Stomach smooth muscle (tissue), 2 donors: ENCODE data around the gene CIITA.
A peak's percentile ranks its signal among the peaks of the same experiment; 100 is the strongest.

Source experiments
- H3K27ac ChIP-seq: one replicate; pipeline ENCODE4 v1.7.0; 2013; ENCODE audit warnings: mild to moderate bottlenecking, low read length, inconsistent platforms
- H3K27me3 ChIP-seq, 2 donors: one replicate each; pipeline ENCODE4 v1.7.0; 2013; ENCODE audit warnings: low read length in 2 of 2; ENCODE audit not compliant: insufficient read depth in 2 of 2, control insufficient read depth in 1 of 2
- H3K36me3 ChIP-seq, 2 donors: one replicate each; pipeline ENCODE4 v1.7.0; 2013; ENCODE audit warnings: low read length in 2 of 2; ENCODE audit not compliant: control insufficient read depth in 2 of 2, insufficient read depth in 2 of 2
- H3K4me1 ChIP-seq: one replicate; pipeline ENCODE4 v1.7.0; 2013; ENCODE audit warnings: low read length; ENCODE audit not compliant: control insufficient read depth, insufficient read depth
- H3K4me3 ChIP-seq, 2 donors: one replicate each; pipeline ENCODE4 v1.7.0; 2013; ENCODE audit warnings: low read length in 2 of 2
- H3K9ac ChIP-seq, 2 donors: one replicate each; pipeline ENCODE4 v1.7.0; 2013; ENCODE audit warnings: low read length in 2 of 2, mild to moderate bottlenecking in 1 of 2
- H3K9me3 ChIP-seq, 2 donors: one replicate each; pipeline ENCODE4 v1.7.0; 2013; ENCODE audit warnings: low read length in 2 of 2; ENCODE audit not compliant: control insufficient read depth in 2 of 2
- donor health status: healthy.
- donor health status: Pancreatic carcinoma.

The CIITA gene

DNA sequence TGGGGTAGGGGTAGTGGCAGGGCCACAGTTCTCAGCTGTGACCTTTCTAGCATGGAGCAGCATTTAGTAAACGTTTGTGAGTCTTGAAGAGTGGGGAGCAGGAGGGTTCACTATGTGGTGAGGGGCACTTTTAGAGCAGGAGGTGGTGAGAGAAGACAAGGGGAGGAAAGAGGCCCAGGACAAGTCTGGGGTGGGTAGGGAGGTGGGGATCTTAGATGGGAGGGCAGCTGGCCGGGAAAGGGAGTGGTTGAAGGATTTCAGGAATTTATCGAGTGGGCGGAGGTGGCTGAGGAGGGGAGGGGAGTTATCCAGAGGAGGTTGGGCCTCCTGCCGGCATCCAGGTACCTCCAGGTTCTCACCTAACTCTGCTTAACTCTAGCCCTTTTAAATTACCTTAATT is 69.3 kb downstream of the CIITA start:
- H3K4me3 ChIP-seq, result no peak overlapping the region
- H3K36me3 ChIP-seq, result no peaks in the 10 kb centered on the region
- peaks cover 40% of the 10 kb centered on the region for H3K4me1 ChIP-seq
- H3K9me3 ChIP-seq, result no peaks in the 10 kb centered on the region
- H3K27me3 ChIP-seq, result no peaks in the 10 kb centered on the region
- no peak overlapping the region for H3K27ac ChIP-seq
- peak overlapping the region; percentile 19 to 36 for H3K9ac ChIP-seq

DNA sequence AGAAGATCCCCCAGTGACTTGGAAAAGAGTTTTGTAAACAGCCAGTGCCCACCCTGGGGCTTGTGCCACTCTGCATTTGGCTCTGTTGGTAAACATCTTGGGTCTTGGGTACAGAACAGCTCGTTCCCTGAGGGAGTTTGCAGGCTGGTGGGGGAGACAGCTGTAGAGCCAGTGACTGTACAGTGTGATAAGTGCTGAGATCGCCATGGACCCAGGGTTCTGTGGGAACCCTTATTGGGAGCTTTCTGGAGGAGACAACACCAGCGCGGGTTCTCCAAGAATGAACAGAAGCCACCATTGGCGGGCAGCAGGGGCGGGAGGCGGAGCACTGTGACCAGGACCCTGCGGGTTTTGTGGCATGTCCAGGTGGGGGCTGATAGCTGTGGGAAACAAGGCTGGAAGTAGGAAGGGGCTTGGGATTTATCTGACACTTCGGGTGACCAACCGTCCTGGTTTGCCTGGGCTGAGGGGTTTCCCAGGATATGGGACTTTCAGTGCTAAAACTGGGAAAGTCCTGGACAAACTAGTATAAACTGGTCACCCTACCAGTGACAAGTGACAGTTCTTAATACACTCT is 70.3 kb downstream of the CIITA start:
- Histone ChIP-seq H3K27me3 (no peaks in the 10 kb centered on the region), H3K9ac (no peak overlapping the region), H3K9me3 (no peaks in the 10 kb centered on the region), H3K27ac (no peak overlapping the region), H3K4me1 (peaks cover 37% of the 10 kb centered on the region), H3K36me3 (no peaks in the 10 kb centered on the region), H3K4me3 (no peak overlapping the region)

DNA sequence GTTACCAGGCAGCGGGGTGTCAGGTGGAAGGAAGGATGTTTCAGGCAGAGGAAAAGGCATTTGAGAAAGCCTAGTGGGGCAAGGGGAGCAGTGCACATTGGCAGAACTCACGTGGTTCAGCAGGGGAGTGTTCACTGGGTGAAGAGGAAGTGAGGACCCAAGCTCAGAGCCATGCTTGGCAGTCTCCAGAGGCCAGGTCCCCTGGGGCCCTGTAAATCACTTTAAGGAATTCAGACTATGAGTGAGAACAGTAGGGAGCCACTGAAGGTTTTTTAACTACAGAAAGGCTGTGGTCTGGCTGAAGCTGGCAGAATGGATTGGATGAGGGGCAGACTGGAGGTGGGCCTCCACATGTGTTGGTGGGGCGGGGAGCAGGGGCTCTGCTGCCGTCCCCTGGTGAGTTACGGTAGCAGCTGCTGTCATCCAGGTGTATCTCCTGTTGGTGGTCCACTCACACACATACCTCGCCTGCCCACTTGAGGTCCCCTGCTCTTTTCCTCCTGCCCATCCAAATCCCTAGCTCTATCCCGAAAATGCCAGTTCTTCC is 72.5 kb downstream of the CIITA start:
- no peaks in the 10 kb centered on the region for H3K27me3 ChIP-seq
- H3K9me3 ChIP-seq, result no peaks in the 10 kb centered on the region
- no peaks in the 10 kb centered on the region for H3K36me3 ChIP-seq
- H3K27ac ChIP-seq, result no peak overlapping the region
- H3K9ac ChIP-seq, result no peak overlapping the region
- no peak overlapping the region for H3K4me3 ChIP-seq
- H3K4me1 ChIP-seq, result peaks cover 25% of the 10 kb centered on the region

DNA sequence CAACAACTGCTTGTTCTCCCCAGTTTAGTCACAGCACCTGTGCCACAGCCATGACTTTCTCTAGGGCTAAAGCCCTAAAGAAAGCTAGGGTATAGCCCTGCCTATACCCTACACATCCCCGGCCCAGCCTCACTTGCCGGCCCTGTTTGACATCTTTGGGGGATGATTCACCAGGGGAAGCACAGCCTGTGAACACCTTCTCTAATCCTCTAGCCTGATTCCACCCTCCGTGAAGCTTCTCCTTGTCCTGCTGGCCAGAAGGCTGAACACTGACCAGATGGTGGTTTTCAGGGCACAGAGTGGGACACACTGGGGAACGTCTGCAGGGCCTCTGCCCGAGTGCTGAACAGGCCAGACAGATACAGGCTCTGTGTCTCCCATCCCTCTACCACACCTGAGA is 73.4 kb downstream of the CIITA start:
- Histone ChIP-seq H3K36me3 (no peaks in the 10 kb centered on the region), H3K4me3 (no peak overlapping the region), H3K27ac (no peak overlapping the region), H3K9ac (peak overlapping the region; percentile 7 to 36), H3K4me1 (peaks cover 18% of the 10 kb centered on the region), H3K27me3 (no peaks in the 10 kb centered on the region), H3K9me3 (no peaks in the 10 kb centered on the region)

DNA sequence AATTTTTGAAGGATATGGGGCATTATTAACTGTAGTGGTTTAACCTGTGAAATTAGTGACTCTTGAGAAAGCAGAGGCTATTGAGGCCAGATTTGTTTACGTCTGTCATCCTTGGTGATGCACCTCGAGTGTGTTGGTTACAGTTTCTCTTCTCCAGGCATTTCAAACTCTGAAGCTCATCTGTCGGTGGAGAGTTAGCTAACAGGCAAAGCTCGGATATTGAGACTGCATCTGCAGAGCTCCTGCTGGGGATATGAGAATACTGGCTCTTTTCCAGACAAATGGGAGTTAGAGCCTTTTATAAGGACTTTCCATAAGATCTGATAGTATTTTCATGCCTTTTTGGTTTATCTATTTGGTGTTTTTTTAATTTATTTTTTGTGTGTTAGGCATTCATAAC is 74.0 kb downstream of the CIITA start:
- Histone ChIP-seq H3K4me1 (peaks cover 12% of the 10 kb centered on the region), H3K4me3 (no peak overlapping the region), H3K9ac (no peak overlapping the region), H3K36me3 (no peaks in the 10 kb centered on the region), H3K27me3 (no peaks in the 10 kb centered on the region), H3K27ac (no peak overlapping the region), H3K9me3 (no peaks in the 10 kb centered on the region)

DNA sequence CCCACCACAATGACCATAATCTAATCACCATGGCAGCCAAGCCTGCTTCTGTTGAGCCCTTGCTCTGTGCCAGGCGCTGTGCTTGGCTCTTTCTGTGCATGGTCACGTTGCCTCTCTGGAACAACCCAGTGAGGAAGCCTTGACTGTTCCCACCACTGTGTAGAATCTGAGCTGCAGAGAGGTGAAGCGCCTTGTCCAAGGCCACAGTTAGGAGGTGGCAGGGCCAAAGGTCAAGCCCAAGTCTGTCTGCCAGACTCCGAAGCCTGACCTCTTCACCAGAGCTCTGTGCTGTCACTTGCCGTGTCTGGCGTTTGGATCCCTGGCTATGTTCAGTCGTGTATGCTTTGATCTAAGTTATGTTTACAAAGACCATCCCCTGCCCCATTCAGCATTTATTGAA is 77.9 kb downstream of the CIITA start:
- no peaks in the 10 kb centered on the region for H3K36me3 ChIP-seq
- no peaks in the 10 kb centered on the region for H3K27me3 ChIP-seq
- no peak overlapping the region for H3K9ac ChIP-seq
- H3K27ac ChIP-seq, result no peak overlapping the region
- H3K4me3 ChIP-seq, result no peak overlapping the region
- H3K4me1 ChIP-seq, result peaks cover 3% of the 10 kb centered on the region
- H3K9me3 ChIP-seq, result no peaks in the 10 kb centered on the region

DNA sequence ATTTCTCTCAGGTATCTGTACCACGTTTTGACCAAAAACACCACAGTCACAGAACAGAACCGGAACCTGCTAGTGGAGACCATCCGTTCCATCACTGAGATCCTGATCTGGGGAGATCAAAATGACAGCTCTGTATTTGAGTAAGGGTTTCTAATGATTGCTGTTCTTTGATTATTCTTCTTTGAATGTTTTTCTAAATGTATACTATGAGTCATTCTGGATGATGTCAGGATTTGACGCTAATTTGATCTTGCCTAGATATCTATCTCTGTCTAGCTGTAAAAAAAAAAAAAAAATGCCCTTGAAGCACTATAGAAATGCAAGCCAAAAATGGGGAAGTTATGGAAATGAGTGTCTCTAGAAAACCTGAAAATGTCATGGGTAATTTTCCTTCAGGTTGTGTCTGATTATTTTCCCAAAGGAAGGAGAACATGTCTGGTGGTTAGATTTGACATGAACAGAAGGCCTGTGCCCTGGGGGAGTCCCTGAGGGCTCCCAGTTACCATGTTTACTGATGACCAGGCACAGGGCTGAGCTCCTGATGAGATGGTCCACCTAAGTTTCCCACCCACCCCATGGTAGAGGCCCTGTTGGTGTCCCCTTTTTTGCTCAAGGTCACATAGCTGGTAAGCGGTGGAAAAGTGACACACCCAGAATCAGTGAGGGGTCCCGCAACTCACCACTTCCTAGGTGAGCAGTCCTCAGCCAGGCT is 80.9 kb downstream of the CIITA start:
- Histone ChIP-seq H3K27ac (no peak overlapping the region), H3K4me1 (no peaks in the 10 kb centered on the region), H3K9me3 (no peaks in the 10 kb centered on the region), H3K9ac (no peak overlapping the region), H3K36me3 (peaks cover 3 to 7% of the 10 kb centered on the region in 2 donors), H3K27me3 (no peaks in the 10 kb centered on the region), H3K4me3 (no peak overlapping the region)

DNA sequence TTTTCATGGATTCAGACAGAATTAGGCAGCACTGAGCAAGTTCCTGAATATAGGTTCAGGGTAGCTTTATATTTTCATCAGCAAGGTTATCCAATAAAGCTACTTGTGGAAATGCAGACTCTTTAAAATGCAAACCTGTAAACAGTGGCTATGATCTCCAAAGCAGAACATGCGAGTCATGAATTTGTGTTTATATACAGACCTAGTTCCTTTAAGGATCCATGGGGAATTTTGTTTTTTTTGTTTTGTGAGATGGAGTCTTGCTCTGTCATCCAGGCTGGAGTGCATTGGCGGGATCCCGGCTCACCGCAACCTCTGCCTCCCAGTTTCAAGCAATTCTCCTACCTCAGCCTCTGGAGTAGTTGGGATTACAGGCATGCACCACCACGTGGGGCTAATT is 82.2 kb downstream of the CIITA start:
- Histone ChIP-seq H3K27me3 (no peaks in the 10 kb centered on the region), H3K4me1 (peaks cover 3% of the 10 kb centered on the region), H3K9me3 (no peaks in the 10 kb centered on the region), H3K36me3 (peaks cover 10 to 13% of the 10 kb centered on the region in 2 donors), H3K27ac (no peak overlapping the region), H3K9ac (no peak overlapping the region), H3K4me3 (no peak overlapping the region)

DNA sequence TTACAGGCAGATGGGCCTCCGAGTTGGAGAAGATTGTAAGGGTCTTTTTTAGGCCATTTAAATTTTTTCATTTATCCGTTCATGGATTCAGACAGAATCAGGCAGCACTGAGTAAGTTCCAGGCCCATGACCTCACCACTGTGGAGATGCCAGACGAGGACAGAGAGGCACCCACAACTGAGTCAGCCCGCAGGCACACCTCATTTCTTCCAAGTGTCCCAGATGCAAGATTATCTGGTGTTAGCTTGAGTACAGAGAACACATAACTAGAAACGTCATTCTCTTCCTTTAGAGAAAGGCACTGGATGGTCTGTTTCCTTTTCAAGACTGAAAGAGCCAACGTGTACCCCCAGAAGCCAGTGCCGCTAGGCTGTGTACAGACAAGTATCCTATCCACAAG is 84.2 kb downstream of the CIITA start:
- no peak overlapping the region for H3K4me3 ChIP-seq
- no peaks in the 10 kb centered on the region for H3K9me3 ChIP-seq
- H3K36me3 ChIP-seq, result peaks cover 10 to 13% of the 10 kb centered on the region in 2 donors
- peak overlapping the region; percentile 1 to 8 for H3K9ac ChIP-seq
- H3K27ac ChIP-seq, result peak overlapping the region; percentile 24
- H3K27me3 ChIP-seq, result no peaks in the 10 kb centered on the region
- H3K4me1 ChIP-seq, result peaks cover 6% of the 10 kb centered on the region

DNA sequence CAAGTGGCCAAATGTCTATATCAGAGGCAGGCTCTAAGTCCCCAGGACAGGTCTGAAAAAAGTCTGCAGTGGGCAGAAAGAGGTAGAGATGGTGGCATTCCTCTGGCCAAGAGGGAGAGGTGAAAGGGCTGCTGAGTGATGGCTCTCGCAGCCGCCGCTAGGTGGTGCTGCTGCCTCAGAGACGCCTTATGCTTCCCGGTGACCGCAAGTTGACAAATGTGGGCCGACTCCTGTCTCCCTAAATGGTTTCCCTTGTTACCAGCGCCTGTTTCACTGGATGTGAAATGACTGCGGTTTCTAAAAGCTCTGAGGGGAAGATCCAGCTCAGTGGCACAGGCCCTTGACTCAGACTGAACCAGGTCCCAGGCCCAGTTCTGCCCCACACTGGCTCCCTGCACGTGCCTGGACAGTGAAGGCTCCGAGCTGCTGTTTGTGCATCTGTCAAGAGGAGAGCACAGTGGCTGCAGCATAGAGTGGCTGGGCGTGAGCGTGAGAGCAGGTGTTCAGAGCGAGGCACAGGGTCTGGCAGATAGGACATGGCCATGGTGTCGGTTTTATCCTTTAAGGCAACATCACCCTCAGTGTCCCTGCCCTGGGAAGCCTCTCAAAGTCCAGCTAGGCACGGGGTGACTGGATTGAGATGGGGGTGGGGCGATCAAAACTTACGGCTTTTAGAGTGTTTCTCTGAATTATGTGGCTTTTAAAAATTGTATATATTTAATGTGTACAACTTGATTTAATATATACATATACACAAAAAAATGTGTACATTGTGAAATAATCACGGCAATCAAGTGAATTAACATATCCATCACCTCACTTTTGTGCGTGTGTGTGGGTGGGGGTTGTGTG is 87.3 kb downstream of the CIITA start:
- H3K9me3 ChIP-seq, result no peaks in the 10 kb centered on the region
- no peaks in the 10 kb centered on the region for H3K27me3 ChIP-seq
- H3K9ac ChIP-seq, result peak overlapping the region in 1 of 2 donors; percentile 47
- H3K27ac ChIP-seq, result no peak overlapping the region
- H3K4me3 ChIP-seq, result peak overlapping the region in 1 of 2 donors; percentile 62
- H3K4me1 ChIP-seq, result peaks cover 6% of the 10 kb centered on the region
- peaks cover 10 to 17% of the 10 kb centered on the region in 2 donors for H3K36me3 ChIP-seq
